K562 (cell line): ENCODE data around the gene XBP1. TPM values are rescaled to one million over a fixed set of nuclear protein-coding genes. Genes with fewer than 3 reads are reported as not detected.

Experiments used
- BMI1 ChIP-seq: fragments of 150-350 bp; IDR thresholded peaks from 2 replicates; pipeline ENCODE4 v1.6.1; 2014; ENCODE audit warnings: low read length
- COPS2 ChIP-seq: fragments of 450-650 bp; conservative IDR thresholded peaks from 2 replicates; pipeline ENCODE4 v1.6.1; 2016; ENCODE audit warnings: mild to moderate bottlenecking, moderate library complexity
- EGR1 ChIP-seq: fragments of 450-650 bp; conservative IDR thresholded peaks from 2 replicates; pipeline ENCODE4 v1.6.1; 2017; ENCODE audit warnings: mild to moderate bottlenecking
- GATA2 ChIP-seq: sonication (generic); formaldehyde crosslinking; IDR thresholded peaks from 2 replicates; pipeline ENCODE4 v1.4.0; 2020; ENCODE audit warnings: mild to moderate bottlenecking, missing genetic modification reagents
- HNRNPL ChIP-seq: fragments of 200-400 bp; formaldehyde crosslinking; IDR thresholded peaks from 2 replicates; pipeline ENCODE4 v1.6.1; 2017; ENCODE audit warnings: low read depth, mild to moderate bottlenecking, low read length
- HNRNPUL1 ChIP-seq: fragments of 200-400 bp; formaldehyde crosslinking; IDR thresholded peaks from 2 replicates; pipeline ENCODE4 v1.6.1; 2017; ENCODE audit warnings: low read length
- MEF2D ChIP-seq: conservative IDR thresholded peaks from 2 replicates; pipeline ENCODE4 v1.6.1; 2016; ENCODE audit warnings: low read depth, missing genetic modification characterization, missing compliant biosample characterization
- MXI1 ChIP-seq: IDR thresholded peaks from 2 replicates; pipeline ENCODE4 v1.6.1; 2011; ENCODE audit warnings: low read depth, mild to moderate bottlenecking, improper control_type of control experiment, low read length
- NUFIP1 ChIP-seq: fragments of 450-650 bp; IDR thresholded peaks from 2 replicates; pipeline ENCODE4 v1.6.1; 2018; ENCODE audit not compliant: partially characterized antibody
- POLR2G ChIP-seq: fragments of 200-400 bp; formaldehyde crosslinking; IDR thresholded peaks from 2 replicates; pipeline ENCODE4 v1.6.1; 2017; ENCODE audit warnings: low read depth, mild to moderate bottlenecking, antibody characterized with exemption, low read length, moderate library complexity
- TCF3 ChIP-seq: sonication (generic); formaldehyde crosslinking; IDR thresholded peaks from 2 replicates; pipeline ENCODE4 v1.4.0; 2020; ENCODE audit warnings: mild to moderate bottlenecking, missing genetic modification reagents
- TEAD4 ChIP-seq, 2 experiments: sonication (generic) in 1 of 2; formaldehyde crosslinking in 1 of 2; IDR thresholded peaks; 2 replicates each; pipeline versions ENCODE4 v1.6.1 to v1.8.0; 2012 to 2022; ENCODE audit warnings: borderline replicate concordance in 1 of 2, inconsistent platforms in 1 of 2, low read length in 1 of 2, mild to moderate bottlenecking in 1 of 2, missing genetic modification reagents in 1 of 2
- TGIF2 ChIP-seq: sonication (generic); formaldehyde crosslinking; IDR thresholded peaks from 2 replicates; pipeline ENCODE4 v1.8.1; 2022; ENCODE audit warnings: mild to moderate bottlenecking, missing genetic modification reagents, moderate library complexity
- ZBED1 ChIP-seq: IDR thresholded peaks from 2 replicates; pipeline ENCODE4 v1.6.1; 2014
- ZEB2 ChIP-seq: fragments of 450-650 bp; IDR thresholded peaks from 2 replicates; pipeline ENCODE4 v1.6.1; 2016
- ZNF121 ChIP-seq: sonication (generic); formaldehyde crosslinking; conservative IDR thresholded peaks from 2 replicates; pipeline ENCODE4 v1.8.0; 2022; ENCODE audit warnings: missing genetic modification reagents
- ZNF165 ChIP-seq: fragments of 250-450 bp; sonication (Bioruptor Pico); IDR thresholded peaks from 2 replicates; pipeline ENCODE4 v1.4.0; 2020; ENCODE audit warnings: borderline replicate concordance
- ZNF354B ChIP-seq: fragments of 250-450 bp; sonication (Bioruptor Pico); IDR thresholded peaks from 2 replicates; pipeline ENCODE4 v1.4.0; 2020
- polyA plus RNA-seq, 8 experiments: library from polyadenylated mRNA; depleted of rRNA in 4 of 8; stranded (reverse) in 5 of 8; unstranded in 3 of 8; fragments of >200 nt; fragmentation: Nextera tagmentation in 2 of 8; fragmentation: Illumina TruSeq in 1 of 8; extraction: Ambion mirVana in 2 of 8; extraction: Trizol in 1 of 8; gene quantifications; 2 replicates each; pipeline versions ENCODE4 v1.2.1 to v1.2.3, GENCODE V29; 2011 to 2014; ENCODE audit warnings: inconsistent platforms in 1 of 8, missing spikeins in 1 of 8
- total RNA-seq, 7 experiments: library from RNA; depleted of rRNA in 6 of 7; stranded (reverse); fragments of >200 nt in 6 of 7; fragmentation: Illumina TruSeq in 2 of 7; extraction: Trizol in 2 of 7; gene quantifications; 2 replicates each; pipeline versions ENCODE4 v1.2.1 to v1.2.3, GENCODE V29; 2011 to 2021; ENCODE audit warnings: low replicate concordance in 1 of 7
- TF ChIP-seq, protein P1 (sequence below): fragments of 150-350 bp; conservative IDR thresholded peaks from 2 replicates; pipeline ENCODE4 v1.6.1; 2014; ENCODE audit warnings: low read length
- TF ChIP-seq, protein P2 (sequence below), 3 experiments: fragments of 200-800 bp in 1 of 3; fragments of 250-450 bp in 1 of 3; fragments of 450-650 bp in 1 of 3; sonication (Bioruptor Pico) in 1 of 3; sonication (Bioruptor generic) in 1 of 3; formaldehyde crosslinking in 1 of 3; IDR thresholded peaks; 2 replicates each; pipeline versions ENCODE4 v1.6.1 to v1.8.0; 2016 to 2022; ENCODE audit warnings: mild to moderate bottlenecking in 2 of 3, missing genetic modification characterization in 2 of 3, missing compliant biosample characterization in 1 of 3, moderate library complexity in 1 of 3
- TF ChIP-seq, protein P3 (sequence below): fragments of 450-650 bp; IDR thresholded peaks from 2 replicates; pipeline ENCODE4 v1.6.1; 2016; ENCODE audit warnings: mild to moderate bottlenecking

The XBP1 gene
- total and polyA plus RNA-seq, 9 of the 15 experiments (the other 6 are each of a cell fraction or from before 2014, with no cell fraction given), result 25.0 to 218 (median 94.6) TPM

DNA sequence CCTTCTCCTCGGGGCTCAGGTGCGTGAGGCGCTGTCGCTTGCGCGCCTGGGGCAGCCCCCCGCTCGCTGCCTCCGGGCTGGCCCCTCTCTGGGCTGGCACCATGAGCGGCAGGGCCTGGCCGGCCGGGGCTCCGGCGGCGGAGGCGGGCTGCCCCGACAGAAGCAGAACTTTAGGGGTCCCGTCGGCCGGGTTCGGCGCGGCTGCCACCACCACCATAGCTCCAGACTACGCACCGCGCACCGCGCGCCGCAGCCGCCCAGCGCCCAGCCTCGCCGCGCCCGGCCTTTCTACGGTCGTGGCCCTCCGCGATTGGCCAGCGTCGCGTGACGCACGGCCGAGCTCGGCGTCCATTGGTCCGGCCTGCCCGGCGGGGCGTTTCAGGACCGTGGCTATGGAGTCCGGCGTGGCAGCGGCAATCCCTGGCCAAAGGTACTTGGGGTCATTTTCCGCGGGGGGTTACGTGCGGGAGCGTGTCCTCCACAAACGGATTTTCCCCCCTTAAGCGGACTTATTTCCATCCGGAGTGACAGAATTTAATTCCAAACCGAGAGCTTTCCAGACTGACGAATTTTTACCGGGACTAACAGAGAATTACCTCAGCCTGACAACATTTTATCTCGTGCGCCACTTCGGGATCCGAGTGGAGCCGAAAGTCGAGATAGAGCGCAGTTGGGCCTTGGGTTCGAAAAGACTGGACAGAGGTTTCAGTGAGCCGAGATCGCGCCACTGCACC, at the start of gene XBP1 (continued):
- TF ChIP-seq, protein P1, sequence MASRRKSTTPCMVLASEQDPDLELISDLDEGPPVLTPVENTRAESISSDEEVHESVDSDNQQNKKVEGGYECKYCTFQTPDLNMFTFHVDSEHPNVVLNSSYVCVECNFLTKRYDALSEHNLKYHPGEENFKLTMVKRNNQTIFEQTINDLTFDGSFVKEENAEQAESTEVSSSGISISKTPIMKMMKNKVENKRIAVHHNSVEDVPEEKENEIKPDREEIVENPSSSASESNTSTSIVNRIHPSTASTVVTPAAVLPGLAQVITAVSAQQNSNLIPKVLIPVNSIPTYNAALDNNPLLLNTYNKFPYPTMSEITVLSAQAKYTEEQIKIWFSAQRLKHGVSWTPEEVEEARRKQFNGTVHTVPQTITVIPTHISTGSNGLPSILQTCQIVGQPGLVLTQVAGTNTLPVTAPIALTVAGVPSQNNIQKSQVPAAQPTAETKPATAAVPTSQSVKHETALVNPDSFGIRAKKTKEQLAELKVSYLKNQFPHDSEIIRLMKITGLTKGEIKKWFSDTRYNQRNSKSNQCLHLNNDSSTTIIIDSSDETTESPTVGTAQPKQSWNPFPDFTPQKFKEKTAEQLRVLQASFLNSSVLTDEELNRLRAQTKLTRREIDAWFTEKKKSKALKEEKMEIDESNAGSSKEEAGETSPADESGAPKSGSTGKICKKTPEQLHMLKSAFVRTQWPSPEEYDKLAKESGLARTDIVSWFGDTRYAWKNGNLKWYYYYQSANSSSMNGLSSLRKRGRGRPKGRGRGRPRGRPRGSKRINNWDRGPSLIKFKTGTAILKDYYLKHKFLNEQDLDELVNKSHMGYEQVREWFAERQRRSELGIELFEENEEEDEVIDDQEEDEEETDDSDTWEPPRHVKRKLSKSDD, result no peak
- TF ChIP-seq GATA2, result no peak
- no peak for TF ChIP-seq HNRNPUL1
- TF ChIP-seq EGR1, result no peak
- TF ChIP-seq NUFIP1, result no peak
- TF ChIP-seq, protein P2, sequence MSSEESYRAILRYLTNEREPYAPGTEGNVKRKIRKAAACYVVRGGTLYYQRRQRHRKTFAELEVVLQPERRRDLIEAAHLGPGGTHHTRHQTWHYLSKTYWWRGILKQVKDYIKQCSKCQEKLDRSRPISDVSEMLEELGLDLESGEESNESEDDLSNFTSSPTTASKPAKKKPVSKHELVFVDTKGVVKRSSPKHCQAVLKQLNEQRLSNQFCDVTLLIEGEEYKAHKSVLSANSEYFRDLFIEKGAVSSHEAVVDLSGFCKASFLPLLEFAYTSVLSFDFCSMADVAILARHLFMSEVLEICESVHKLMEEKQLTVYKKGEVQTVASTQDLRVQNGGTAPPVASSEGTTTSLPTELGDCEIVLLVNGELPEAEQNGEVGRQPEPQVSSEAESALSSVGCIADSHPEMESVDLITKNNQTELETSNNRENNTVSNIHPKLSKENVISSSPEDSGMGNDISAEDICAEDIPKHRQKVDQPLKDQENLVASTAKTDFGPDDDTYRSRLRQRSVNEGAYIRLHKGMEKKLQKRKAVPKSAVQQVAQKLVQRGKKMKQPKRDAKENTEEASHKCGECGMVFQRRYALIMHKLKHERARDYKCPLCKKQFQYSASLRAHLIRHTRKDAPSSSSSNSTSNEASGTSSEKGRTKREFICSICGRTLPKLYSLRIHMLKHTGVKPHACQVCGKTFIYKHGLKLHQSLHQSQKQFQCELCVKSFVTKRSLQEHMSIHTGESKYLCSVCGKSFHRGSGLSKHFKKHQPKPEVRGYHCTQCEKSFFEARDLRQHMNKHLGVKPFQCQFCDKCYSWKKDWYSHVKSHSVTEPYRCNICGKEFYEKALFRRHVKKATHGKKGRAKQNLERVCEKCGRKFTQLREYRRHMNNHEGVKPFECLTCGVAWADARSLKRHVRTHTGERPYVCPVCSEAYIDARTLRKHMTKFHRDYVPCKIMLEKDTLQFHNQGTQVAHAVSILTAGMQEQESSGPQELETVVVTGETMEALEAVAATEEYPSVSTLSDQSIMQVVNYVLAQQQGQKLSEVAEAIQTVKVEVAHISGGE (CRISPR knock-in tag; IDR thresholded peaks at IDR 0.05), result peak in 1 of 3 experiments; percentile 31; a peak in 1 of 6 replicates
- TF ChIP-seq ZEB2, result no peak
- TF ChIP-seq COPS2, result no peak
- TF ChIP-seq TGIF2 (CRISPR knock-in tag), result peak; percentile 68; the same call in 1 of the 2 replicates
- no peak for TF ChIP-seq MEF2D (tag)
- no peak for TF ChIP-seq TEAD4 (IDR thresholded peaks at IDR 0.05; ENCODE audit: low read length)
- TF ChIP-seq TEAD4 (CRISPR knock-in tag; IDR thresholded peaks at IDR 0.05; ENCODE audit: borderline replicate concordance), result no peak
- TF ChIP-seq BMI1, result no peak
- peak; percentile 47; the same call in 1 of the 2 replicates for TF ChIP-seq MXI1
- TF ChIP-seq ZNF354B, result no peak
- TF ChIP-seq HNRNPL, result 0 out of 2 replicates have a peak, but pooled peaks have one; percentile 51
- TF ChIP-seq, protein P3, sequence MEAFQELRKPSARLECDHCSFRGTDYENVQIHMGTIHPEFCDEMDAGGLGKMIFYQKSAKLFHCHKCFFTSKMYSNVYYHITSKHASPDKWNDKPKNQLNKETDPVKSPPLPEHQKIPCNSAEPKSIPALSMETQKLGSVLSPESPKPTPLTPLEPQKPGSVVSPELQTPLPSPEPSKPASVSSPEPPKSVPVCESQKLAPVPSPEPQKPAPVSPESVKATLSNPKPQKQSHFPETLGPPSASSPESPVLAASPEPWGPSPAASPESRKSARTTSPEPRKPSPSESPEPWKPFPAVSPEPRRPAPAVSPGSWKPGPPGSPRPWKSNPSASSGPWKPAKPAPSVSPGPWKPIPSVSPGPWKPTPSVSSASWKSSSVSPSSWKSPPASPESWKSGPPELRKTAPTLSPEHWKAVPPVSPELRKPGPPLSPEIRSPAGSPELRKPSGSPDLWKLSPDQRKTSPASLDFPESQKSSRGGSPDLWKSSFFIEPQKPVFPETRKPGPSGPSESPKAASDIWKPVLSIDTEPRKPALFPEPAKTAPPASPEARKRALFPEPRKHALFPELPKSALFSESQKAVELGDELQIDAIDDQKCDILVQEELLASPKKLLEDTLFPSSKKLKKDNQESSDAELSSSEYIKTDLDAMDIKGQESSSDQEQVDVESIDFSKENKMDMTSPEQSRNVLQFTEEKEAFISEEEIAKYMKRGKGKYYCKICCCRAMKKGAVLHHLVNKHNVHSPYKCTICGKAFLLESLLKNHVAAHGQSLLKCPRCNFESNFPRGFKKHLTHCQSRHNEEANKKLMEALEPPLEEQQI, result no peak
- TF ChIP-seq ZBED1, result no peak
- TF ChIP-seq ZNF121, result no peak
- no peak for TF ChIP-seq ZNF165 (CRISPR knock-in tag)
- peak; percentile 99 for TF ChIP-seq POLR2G
- 0 out of 2 replicates have a peak, but pooled peaks have one; percentile 11 for TF ChIP-seq TCF3 (CRISPR knock-in tag)
